Measurements from ENCODE around the gene KRTAP9-2. TPM values are rescaled to one million over a fixed set of nuclear protein-coding genes. Genes with fewer than 3 reads are reported as not detected.
A peak's percentile ranks its signal among the peaks of the same experiment; 100 is the strongest.
"Not testable (repeated sequence)": the region's sequence is repeated elsewhere in the genome, so short reads cannot be mapped to it uniquely, and the experiment has no call there.

Gene KRTAP9-2
- total and polyA plus RNA-seq, 8 donors: not detected

DNA sequence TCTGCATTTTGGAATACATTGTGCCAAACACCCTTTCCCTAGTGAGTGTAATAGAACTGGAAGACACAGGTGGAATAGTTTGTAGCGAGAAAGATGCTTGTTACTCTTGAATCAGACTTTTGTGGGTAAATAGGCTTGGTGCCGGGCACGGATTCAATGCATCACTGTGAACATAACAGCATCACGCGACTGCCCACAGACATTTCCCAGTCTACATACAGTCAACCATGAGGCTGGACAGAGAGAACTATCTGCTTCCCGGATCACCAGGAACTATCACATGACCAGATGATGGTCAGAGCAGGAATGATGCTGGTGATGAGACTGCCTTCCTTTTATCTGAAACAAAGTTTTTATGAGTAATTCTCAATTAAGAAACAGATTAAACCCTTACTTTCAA lies 397 bp upstream of the KRTAP9-2 start:
- H3K27ac ChIP-seq: no peak overlapping the region
- TF ChIP-seq, protein P1, sequence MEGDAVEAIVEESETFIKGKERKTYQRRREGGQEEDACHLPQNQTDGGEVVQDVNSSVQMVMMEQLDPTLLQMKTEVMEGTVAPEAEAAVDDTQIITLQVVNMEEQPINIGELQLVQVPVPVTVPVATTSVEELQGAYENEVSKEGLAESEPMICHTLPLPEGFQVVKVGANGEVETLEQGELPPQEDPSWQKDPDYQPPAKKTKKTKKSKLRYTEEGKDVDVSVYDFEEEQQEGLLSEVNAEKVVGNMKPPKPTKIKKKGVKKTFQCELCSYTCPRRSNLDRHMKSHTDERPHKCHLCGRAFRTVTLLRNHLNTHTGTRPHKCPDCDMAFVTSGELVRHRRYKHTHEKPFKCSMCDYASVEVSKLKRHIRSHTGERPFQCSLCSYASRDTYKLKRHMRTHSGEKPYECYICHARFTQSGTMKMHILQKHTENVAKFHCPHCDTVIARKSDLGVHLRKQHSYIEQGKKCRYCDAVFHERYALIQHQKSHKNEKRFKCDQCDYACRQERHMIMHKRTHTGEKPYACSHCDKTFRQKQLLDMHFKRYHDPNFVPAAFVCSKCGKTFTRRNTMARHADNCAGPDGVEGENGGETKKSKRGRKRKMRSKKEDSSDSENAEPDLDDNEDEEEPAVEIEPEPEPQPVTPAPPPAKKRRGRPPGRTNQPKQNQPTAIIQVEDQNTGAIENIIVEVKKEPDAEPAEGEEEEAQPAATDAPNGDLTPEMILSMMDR (IDR thresholded peaks at IDR 0.05): no peak
- ATAC-seq (no peak), DNase-seq (no peak)
- H3K4me1 ChIP-seq: no peaks in the 10 kb centered on the region
- H3K9me3 ChIP-seq: no peaks in the 10 kb centered on the region
- no peaks in the 10 kb centered on the region for H3K36me3 ChIP-seq
- intact Hi-C loops (cut with DNase I): no loop called here
- H3K27me3 ChIP-seq: peaks cover 0 to 14% of the 10 kb centered on the region in 2 donors
- no peak overlapping the region for H3K4me3 ChIP-seq

DNA sequence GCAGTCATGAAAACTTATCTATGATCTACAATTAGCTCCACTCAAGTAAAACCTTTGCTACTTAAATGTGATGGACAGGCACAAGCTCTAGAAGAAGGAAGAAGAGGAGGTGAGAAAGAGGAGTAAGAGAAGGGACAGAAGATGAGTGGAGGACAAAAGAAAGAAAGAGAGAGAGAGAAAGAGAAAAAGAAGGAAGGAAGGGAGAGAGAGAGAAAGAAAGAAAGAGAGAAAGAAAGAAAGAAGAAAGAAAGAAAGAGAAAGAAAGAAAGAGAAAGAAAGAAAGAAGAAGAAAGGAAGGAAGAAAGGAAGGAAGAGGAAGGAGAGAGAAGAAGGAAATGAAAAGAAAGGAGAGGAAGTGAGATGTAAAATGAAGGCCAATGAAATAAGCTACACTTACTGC lies 3.6 kb downstream of the KRTAP9-2 start:
- Histone ChIP-seq H3K4me3 (no peak overlapping the region), H3K36me3 (no peaks in the 10 kb centered on the region), H3K27ac (no peak overlapping the region), H3K4me1 (no peaks in the 10 kb centered on the region), H3K27me3 (peaks cover 0 to 41% of the 10 kb centered on the region in 2 donors), H3K9me3 (no peaks in the 10 kb centered on the region)
- DNase-seq: no peak
- intact Hi-C loops (cut with DNase I): no loop called here
- TF ChIP-seq, protein P1 (IDR thresholded peaks at IDR 0.05): no peak
- no peak for ATAC-seq

DNA sequence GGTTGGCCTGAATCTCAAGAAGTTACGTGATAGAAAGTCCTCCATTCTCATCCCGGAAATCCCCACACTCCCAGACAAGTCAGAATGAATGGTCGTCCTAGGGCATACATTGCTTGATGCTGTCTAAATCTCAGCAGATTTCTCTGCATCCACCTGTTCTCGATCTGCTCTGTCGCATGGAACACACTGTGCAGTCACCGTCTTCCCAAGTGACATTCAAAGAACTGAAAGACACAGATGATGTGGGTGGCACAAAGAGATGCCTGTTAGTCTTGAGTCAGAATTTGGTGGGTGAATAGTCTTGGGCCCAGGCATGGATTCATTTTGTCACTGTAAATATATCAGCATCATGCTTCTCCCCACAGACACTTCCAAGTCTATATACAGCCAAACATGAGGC lies 5.3 kb downstream of the KRTAP9-2 start:
- ATAC-seq (no peak), DNase-seq (no peak)
- Histone ChIP-seq H3K36me3 (no peaks in the 10 kb centered on the region), H3K27ac (no peak overlapping the region), H3K27me3 (peaks cover 0 to 28% of the 10 kb centered on the region in 2 donors), H3K4me3 (no peak overlapping the region), H3K9me3 (no peaks in the 10 kb centered on the region), H3K4me1 (no peaks in the 10 kb centered on the region)
- TF ChIP-seq, protein P1 (IDR thresholded peaks at IDR 0.05): no peak
- intact Hi-C loops (cut with DNase I): no loop called here

DNA sequence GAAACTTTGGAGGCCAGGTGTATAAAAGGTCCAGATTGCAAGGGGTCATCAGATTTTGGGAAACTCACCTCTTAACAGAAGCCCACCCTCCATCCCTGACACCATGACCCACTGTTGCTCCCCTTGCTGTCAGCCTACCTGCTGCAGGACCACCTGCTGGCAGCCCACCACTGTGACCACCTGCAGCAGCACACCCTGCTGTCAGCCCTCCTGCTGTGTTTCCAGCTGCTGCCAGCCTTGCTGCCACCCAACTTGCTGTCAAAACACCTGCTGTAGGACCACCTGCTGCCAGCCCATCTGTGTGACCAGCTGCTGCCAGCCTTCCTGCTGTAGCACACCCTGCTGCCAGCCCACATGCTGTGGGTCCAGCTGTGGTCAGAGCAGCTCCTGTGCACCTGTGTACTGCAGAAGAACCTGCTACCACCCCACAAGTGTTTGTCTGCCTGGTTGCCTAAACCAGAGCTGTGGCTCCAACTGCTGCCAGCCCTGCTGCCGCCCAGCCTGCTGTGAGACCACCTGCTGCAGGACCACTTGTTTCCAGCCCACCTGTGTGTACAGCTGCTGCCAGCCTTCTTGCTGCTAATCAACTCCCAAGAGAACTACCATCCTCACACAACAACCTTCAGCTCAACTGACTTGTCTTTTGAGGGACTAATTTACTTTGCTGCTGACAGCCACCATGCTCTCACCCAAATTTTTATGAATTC lies 6.1 kb downstream of the KRTAP9-2 start, which contains the start of gene KRTAP9-3:
Gene KRTAP9-3, plus strand, starts transcription at position 51 of the 707 bp plus-strand sequence. Its CDS starts 53 bp downstream, at position 104.
- H3K4me3 ChIP-seq; H3K36me3 ChIP-seq; intact Hi-C loops (cut with DNase I); H3K27ac ChIP-seq; H3K4me1 ChIP-seq; H3K9me3 ChIP-seq; ATAC-seq: not testable (repeated sequence)
- H3K27me3 ChIP-seq: peaks cover 0 to 27% of the 10 kb centered on the region in 2 donors
- DNase-seq: peak in 1 of 4 donors; percentile 32

DNA sequence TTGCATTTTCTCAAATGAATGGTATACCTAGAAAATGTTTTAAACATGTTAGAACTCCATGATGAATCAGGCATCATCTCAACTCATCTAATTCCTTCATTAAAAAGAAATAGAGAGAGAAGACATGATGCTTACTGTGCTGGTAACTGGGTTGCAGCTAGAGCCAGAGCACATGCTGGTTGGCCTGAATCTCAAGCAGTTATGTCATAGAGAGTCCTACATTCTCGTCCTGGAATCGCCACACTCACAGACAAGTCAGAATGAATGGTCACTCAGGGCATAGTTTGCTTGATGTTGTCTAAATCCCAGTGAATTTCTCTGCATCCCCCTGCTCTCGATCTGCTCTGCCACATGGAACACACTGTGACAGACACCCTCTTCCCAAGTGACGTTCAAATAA lies 10.7 kb downstream of the KRTAP9-2 start:
- H3K27ac ChIP-seq; ATAC-seq; intact Hi-C loops (cut with DNase I); H3K4me3 ChIP-seq; H3K4me1 ChIP-seq; H3K9me3 ChIP-seq; DNase-seq; H3K36me3 ChIP-seq: not testable (repeated sequence)
- peaks cover 0 to 31% of the 10 kb centered on the region in 2 donors for H3K27me3 ChIP-seq

DNA sequence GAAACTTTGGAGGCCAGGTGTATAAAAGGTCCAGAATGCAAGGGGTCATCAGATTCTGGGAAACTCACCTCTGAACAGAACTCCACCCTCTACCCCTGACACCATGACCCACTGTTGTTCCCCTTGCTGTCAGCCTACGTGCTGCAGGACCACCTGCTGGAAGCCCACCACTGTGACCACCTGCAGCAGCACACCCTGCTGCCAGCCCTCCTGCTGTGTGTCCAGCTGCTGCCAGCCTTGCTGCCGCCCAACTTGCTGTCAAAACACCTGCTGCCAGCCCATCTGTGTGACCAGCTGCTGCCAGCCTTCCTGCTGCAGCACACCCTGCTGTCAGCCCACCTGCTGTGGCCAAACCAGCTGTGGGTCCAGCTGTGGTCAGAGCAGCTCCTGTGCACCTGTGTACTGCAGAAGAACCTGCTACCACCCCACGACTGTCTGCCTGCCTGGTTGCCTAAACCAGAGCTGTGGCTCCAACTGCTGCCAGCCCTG lies 11.5 kb downstream of the KRTAP9-2 start, which contains the start of gene KRTAP9-8:
Gene KRTAP9-8, plus strand, starts transcription at position 51 of the 489 bp plus-strand sequence. Its CDS starts 53 bp downstream, at position 104.
- H3K36me3 ChIP-seq; H3K9me3 ChIP-seq; H3K4me3 ChIP-seq; H3K4me1 ChIP-seq; intact Hi-C loops (cut with DNase I); ATAC-seq; H3K27ac ChIP-seq: not testable (repeated sequence)
- peaks cover 0 to 23% of the 10 kb centered on the region in 2 donors for H3K27me3 ChIP-seq
- DNase-seq: peak in 1 of 4 donors; percentile 44

DNA sequence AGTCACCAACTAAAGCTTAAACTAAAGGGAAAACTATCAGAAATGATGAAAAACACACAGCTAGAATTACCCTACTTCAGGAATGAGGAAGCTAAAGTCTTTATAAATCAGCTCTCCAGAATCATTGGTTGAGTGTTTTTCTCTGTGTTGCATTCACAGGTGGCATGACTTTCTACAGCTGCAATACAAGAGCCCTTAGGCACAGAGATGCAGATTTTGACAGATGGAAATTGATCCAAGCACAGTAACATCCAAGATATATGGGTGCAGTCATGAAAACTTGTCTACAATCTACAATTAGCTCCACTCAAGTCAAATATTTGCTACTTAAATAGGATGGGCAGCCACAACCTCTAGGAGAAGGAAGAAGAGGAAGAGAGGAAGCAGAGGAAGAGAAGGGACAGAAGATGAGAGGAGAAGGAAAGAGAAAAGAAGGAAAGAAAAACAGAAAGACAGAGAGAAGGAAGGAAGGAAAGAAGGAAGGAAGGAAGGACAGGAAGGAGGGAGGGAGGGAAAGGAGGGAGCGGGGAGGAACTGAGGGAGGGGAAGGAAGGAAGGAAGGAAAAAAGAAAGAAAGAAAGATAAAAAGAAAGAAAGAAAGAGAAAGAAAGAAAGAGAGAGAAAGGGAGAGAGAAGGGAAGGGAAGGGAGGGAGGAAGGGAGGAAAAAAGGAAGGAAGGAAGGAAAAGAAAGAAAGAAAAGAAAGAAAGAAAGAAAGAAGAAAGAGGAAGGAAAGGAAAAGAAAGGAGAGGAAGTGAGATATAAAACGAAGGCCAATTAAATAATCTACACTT lies 20.7 kb downstream of the KRTAP9-2 start:
- DNase-seq; H3K27me3 ChIP-seq; ATAC-seq; H3K27ac ChIP-seq; H3K4me1 ChIP-seq; H3K9me3 ChIP-seq; H3K36me3 ChIP-seq; intact Hi-C loops (cut with DNase I); H3K4me3 ChIP-seq: not testable (repeated sequence)

DNA sequence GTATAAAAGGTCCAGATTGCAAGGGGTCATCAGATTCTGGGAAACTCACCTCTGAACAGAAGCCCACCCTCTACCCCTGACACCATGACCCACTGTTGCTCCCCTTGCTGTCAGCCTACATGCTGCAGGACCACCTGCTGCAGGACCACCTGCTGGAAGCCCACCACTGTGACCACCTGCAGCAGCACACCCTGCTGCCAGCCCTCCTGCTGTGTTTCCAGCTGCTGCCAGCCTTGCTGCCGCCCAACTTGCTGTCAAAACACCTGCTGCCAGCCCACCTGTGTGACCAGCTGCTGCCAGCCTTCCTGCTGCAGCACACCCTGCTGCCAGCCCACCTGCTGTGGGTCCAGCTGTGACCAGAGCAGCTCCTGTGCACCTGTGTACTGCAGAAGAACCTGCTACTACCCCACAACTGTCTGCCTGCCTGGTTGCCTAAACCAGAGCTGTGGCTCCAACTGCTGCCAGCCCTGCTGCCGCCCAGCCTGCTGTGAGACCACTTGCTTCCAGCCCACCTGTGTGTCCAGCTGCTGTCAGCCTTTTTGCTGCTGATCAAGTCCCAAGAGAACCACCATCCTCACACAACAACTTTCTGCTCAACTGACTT lies 23.3 kb downstream of the KRTAP9-2 start, which contains the start of gene KRTAP9-4:
Gene KRTAP9-4, plus strand, starts transcription at position 51 of the 604 bp plus-strand sequence. Its CDS starts 34 bp downstream, at position 85.
- H3K4me1 ChIP-seq; H3K9me3 ChIP-seq; H3K27me3 ChIP-seq; H3K36me3 ChIP-seq; intact Hi-C loops (cut with DNase I); ATAC-seq; DNase-seq; H3K4me3 ChIP-seq; H3K27ac ChIP-seq: not testable (repeated sequence)
